ENCODE results near the gene GALNT10. TPM values are rescaled to one million over a fixed set of nuclear protein-coding genes. Genes with fewer than 3 reads are reported as not detected.

The GALNT10 gene
- polyA plus RNA-seq, 3 donors: 25.9 to 29.1 (median 27.5) TPM

DNA sequence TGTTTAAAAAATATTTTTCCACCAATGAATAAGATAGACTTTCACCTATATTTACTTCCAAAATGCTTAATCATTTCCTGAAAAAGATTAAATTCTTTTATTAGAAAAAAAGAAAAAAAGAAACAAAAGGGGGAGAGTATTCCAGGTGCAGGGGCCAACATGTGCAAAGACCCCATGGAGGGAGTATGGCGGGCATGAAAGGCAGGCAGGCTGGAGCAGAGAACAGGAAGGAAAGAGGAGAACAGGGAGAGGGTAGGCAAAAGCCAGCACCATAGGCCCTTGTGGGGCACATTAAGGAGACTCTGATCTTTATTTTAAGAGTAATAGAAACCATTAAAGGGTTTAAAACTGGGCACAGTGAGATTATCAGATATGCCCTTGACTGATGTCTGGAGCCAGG lies 238.8 kb downstream of the GALNT10 start:
- no peak for DNase-seq (ENCODE audit: extremely low read depth in 1 of 11, low read depth in 9 of 11, low spot score in 4 of 11)

DNA sequence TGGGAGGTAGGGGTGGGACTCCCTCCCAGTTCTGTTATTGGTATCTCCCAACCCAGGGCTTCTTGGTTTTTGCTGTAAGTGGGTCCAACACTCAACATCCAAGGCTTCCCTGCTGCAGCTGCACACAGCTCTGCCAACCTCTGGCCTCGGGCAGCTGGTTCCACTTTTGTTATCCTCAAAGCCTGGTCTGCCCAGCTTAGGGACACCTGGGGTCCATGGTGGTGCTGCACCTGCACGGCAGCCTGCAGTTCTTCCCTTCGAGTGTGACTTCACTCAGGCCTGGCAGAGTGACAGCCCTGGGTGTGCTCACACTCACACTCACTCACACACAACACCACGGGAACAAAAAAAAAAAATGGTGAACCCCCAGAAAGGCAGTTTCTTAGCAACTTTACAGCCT lies 239.9 kb downstream of the GALNT10 start:
- no peak for DNase-seq (ENCODE audit: extremely low read depth in 1 of 11, low read depth in 9 of 11, low spot score in 4 of 11)

DNA sequence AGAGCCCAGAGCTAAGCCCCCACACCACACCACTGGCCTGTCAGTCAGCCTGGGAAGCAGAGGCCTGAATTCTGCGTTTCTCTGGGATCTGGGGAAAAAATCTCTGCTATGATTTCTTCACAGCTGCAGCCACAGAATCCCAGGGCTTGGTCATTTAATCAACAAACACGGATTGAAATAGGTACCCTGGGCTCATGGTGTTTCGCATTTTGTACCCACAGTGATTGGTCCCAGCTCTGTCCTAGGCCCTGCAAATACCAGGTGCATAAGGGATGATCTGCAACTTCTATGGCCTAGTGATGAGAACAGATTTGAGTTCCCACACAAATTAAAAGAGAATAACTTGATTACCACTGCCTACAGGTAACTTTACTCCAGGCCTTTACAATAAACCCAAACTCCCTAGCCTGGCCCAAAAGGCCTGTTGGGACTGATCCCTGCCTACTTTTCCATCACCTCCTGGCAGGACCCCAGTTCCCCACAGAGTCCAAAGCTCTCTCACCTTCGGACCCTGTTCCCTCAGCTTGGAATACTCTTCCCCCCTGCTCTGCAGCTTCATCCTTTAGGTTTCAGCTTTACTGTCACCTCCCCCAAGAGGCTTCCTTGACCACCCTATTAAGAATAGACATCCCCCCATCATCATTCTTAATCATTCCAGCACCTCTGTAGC lies 240.6 kb downstream of the GALNT10 start:
- no peak for DNase-seq (ENCODE audit: extremely low read depth in 1 of 11, low read depth in 9 of 11, low spot score in 4 of 11)

DNA sequence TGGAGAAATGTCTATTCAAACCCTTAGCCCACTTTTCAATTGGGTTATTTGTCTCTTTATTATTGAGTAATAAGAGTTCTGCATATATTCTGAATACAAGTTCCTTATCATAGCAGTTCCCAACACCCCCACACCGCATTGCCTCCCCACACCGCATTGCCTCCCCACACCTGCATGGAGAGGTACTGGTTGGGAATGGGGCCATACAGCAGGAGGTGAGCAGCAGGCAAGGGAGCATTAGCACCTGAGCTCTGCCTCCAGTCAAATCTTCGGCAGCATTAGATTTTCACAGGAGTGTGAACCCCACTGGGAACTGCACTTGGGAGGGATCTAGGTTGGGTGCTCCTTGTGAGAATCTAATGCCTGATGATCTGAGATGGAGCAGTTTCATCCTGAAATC lies 244.7 kb downstream of the GALNT10 start:
- DNase-seq (ENCODE audit: extremely low read depth in 1 of 11, low read depth in 9 of 11, low spot score in 4 of 11): no peak

DNA sequence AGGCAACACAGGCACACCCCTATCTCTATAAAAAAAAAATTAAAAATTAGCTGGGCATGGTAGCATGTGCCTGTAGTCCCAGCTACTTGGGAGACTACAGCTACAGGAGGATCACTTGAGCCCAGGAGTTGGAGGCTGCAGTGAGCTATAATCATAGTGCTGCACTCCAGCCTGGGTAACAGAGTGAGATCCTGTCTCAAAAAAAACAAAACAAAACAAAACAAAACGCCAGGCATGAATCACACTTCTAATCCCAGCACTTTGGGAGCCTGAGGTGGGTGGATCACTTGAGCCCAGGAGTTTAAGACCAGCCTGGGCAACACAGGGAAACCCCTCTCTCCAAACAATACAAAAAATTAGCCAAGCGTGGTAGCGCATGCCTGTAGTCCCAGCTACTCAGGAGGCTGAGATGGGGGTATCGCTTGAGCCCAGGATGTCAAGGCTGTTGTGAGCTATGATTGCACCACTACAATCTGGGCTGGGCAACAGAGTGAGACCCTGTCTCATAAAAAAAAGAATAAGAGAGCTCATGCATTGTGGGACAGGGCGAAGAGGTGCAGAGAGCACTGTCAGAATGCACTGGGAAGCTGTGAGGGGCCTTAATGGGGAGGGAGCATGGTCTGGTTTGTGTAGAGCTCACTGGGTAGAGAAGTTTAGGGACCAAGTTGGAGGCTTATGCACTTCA lies 246.9 kb downstream of the GALNT10 start:
- DNase-seq (ENCODE audit: extremely low read depth in 1 of 11, low read depth in 9 of 11, low spot score in 4 of 11): no peak

DNA sequence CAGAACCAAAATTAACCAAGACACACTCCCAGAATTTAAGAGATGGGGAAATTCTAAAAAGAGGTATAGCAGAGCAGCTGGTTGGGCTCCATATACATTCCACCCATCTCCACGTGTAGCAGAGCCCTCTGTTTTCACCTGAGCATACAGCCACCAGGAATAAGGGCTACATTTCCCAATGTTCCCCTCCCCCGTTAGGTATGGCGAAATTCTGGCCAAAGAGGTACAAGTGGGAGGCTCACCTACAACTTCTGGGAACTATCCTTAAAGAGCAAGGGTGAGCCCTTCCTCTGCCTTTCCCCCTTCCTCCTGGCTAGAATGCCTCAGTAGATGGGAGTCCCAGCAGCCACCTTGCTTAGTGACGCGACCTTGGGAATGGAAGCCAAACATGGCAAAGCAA lies 250.0 kb downstream of the GALNT10 start:
- DNase-seq (ENCODE audit: extremely low read depth in 1 of 11, low read depth in 9 of 11, low spot score in 4 of 11): no peak

DNA sequence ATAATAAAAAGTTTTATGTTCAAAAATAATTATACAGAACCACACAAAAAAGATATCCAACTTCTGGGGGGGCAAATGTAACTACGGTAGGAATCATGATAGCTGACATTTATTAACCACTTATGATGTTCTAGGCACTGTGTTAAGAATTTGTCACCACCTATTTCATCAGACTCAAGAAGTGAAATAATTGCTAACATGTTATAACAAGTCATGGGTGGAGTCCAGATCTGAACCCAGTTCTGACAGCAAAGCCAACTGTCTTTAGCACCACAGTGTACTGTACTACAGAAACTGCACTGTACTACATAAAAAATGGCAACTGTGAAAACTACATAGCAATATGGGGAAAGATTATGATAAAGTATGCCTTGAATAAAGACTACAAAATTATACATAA lies 252.3 kb downstream of the GALNT10 start:
- no peak for DNase-seq (ENCODE audit: extremely low read depth in 1 of 11, low read depth in 9 of 11, low spot score in 4 of 11)

DNA sequence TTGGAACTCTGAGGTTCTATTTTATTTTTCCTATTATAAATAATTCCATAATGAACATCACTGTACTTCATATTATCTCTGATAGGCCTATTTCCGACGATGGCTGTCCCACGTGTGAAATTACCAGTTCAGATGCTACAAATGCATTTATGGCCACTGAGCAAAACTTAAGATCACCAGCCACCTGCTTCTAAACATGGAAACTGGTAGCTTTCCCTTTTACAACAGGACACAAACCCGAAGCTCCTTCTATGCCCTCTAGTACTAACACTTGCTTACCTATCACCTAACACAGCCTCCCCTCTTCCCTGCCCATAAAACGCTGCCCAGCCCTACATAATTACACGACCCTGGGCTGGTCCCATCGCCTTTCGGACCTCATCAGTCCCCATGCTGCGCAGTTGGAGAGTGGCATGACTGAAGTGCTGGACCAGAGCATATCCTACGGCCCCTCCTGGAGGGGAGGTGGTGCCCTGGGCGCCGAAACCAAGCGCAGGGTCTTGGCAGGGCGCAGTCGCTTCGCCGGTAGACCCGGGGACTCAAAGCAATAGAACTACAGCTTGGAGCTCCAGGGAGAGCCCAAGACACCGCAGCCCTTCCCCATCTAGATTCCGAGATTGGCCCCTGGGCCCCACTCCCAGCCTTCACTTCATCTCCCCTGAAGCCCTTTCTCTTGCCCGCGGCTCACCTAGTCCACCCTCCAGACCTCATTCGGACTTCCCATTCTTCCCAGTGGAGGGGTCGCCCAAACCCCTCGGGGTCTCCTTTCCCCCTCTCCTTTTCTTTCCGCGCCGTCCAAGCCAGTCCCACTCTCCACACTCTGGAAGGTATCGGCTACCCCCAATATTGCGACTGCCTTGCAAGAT lies 254.3 kb downstream of the GALNT10 start:
- no peak for DNase-seq (ENCODE audit: extremely low read depth in 1 of 11, low read depth in 9 of 11, low spot score in 4 of 11)

DNA sequence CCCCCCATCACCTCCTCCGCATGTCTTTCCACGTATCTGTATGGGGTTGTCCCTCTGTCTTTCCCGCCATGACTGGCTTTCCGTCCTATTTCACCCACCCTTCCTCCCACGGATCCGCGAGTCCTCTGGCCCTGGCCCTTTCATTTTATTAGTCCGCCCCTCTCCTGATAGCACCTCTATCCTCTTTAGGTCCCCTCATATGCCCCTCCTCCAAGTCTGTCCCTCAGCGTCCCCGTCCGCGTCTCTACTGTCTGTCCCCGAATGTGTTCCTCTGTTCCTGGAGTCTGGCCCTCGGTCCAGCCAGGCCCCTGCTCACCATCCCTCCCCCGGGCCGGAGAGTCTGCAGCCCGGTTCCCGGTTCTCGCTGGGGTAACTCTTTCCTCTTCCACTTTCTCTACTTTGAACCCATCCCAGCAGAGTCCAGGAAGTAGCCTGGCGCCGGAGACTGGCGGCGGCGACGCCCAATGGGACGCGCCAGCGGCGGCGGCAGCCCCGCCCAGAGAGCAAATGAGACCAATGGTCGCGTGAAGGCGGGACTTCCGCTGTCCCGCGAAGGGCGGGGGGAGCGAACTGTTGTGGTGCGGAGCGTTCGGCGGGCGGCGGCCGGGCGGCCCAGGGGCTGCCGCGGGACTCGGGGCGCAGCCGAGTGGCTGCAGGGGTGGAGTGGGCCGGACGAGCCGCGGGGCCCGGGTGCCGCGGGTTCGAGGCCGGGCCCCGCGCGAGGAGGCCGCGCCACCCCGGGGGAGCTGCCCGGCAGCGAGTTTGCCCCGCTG lies 255.1 kb downstream of the GALNT10 start, which contains the start of gene SAP30L:
TSS of gene SAP30L (plus strand) at position 576 of the 773 bp plus-strand sequence. CDS start 608 bp downstream, outside the sequence.
- peak; percentile 81 to 95 (median 90) for DNase-seq (ENCODE audit: extremely low read depth in 1 of 11, low read depth in 9 of 11, low spot score in 4 of 11)

DNA sequence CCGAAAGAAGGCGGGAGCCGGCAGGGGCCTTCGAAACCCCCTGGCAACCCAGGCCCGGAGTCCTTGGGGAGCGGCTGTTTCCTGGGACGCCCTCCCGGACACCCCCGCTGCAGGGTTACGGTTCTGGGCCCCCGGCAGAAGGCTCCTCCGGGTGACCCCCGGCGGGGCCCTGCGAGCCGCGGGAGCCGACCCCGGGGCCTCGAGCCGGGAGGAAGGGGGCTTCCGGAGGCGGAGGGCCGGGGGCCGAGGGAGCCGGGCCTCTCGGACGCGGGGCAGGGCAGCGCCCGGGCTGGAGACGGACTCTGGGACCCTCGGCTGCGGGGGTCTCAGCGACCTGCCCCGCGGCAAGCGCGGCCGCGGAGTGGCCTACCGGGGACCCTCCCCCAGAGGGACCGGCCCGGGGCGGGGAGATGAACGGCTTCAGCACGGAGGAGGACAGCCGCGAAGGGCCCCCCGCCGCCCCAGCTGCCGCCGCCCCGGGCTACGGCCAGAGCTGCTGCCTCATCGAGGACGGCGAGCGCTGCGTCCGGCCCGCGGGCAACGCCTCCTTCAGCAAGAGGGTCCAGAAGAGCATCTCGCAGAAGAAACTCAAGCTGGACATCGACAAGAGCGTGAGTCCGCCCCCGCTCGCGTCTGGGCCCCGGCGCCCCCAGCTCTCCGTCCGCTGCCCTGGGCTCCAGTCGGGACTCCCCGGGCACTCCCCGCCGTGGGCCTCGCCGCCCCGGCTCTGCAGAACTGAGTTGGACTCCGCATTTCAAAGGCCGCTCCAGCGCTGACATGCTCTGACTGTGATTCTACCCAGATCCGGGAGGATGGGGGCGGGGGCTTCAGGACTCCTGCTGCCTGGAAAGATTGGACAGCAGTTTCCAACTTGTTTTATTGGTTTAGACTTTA lies 255.9 kb downstream of the GALNT10 start:
- DNase-seq (ENCODE audit: extremely low read depth in 1 of 11, low read depth in 9 of 11, low spot score in 4 of 11): peak in 6 of 11 donors; percentile 44 to 66 (median 60)

DNA sequence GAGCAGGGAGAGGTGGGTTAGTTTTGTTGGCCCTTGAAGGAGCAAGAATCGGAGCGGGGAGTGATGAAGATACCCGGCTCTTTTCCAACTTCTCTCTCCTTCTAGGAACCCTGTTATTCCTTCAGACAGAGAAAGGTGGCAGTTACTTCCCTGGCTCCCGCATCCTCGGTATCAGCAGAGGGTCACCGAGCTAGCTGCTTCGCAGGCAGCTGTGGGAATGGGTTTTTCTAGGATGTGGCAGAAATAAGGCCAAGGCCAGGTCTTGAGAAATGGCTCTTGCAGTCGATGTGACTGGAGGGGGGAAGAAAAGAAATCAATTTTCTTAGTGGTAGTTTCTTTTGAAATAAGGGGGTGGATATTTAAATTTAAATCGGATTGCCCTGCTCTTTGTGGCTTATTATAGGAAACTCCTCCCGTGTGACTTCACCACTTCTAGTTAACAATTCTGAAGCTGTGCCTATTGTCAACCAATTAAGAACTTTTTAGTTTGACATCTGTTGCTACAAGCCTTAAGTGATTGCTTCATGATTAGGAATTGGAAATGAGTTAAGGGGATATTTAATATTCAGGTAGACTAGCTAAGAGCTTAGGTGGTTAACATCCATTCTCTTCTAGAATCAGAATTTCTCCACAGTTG lies 256.7 kb downstream of the GALNT10 start:
- no peak for DNase-seq (ENCODE audit: extremely low read depth in 1 of 11, low read depth in 9 of 11, low spot score in 4 of 11)

DNA sequence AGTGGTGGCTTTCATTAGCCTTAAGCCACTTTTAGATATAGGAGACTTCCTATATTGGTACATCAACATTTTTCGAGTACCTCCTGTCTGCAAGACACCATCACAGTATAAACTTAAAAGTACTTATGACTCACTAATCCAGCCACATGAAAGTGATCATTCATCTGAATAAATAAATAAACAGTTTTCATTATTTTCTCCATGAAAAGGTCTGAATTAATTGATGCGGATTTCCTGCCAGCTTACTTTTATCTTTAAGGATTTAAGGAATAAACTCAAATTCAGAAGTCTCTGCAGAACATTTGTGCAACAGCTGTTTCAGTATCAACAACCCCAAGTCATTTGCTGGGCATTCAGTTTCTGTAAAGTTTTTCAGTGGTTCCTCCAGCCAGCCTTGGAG lies 259.3 kb downstream of the GALNT10 start:
- DNase-seq (ENCODE audit: extremely low read depth in 1 of 11, low read depth in 9 of 11, low spot score in 4 of 11): no peak

DNA sequence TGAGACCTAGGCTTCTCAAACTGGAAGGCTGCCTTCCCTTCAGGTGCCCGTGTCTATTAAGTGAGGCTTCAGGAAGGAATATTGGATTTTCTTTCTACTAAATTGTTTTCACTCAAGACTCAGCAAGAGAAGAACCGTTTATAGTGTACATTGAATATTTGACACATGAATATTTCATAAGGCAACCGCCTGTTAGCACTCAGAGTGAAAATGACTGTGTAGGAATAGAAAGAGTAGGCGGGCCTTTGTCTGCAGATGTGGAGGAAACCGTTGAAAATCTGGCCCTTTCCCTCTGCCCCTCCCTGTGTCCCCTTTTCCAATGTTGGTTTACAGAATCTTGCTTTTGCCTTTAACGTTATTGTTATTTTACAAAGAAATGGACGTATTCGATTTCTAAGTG lies 261.4 kb downstream of the GALNT10 start:
- DNase-seq (ENCODE audit: extremely low read depth in 1 of 11, low read depth in 9 of 11, low spot score in 4 of 11): no peak

DNA sequence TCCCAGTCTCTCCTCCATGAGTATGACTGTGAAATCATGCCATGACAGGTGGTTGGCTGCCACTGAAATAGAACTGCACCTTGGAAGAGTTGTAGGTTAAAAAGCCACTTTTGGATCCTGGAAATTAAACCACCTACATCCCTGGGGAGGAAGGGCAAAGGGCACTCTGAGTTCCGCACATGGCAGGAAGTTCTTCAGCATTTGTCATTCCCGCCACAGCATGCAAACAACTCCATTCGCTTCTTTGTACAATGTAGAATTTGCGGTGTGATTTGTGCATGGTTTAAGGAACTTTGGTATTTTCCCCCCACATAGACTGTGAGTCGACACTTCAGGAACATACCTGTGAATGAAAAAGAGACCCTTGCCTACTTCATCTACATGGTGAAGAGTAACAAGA lies 265.1 kb downstream of the GALNT10 start:
- no peak for DNase-seq (ENCODE audit: extremely low read depth in 1 of 11, low read depth in 9 of 11, low spot score in 4 of 11)

DNA sequence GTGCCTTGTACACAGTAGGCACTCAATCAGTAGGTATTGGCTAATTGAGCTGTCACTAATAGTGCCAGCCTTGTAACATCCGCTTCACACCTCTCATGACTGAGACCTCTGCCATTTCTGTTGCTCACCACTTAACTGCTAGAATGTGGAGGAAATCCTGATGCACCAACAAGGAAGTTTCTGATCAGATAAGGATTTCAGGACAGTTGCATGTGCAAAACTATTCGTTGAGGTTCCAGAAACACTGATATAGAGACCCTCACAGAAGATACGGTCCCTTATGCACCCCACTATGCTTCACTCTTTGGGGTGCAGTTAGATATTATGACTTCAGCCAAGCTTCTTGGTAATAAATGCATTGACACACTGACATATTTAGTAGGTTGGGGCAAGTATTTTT lies 266.0 kb downstream of the GALNT10 start:
- no peak for DNase-seq (ENCODE audit: extremely low read depth in 1 of 11, low read depth in 9 of 11, low spot score in 4 of 11)

DNA sequence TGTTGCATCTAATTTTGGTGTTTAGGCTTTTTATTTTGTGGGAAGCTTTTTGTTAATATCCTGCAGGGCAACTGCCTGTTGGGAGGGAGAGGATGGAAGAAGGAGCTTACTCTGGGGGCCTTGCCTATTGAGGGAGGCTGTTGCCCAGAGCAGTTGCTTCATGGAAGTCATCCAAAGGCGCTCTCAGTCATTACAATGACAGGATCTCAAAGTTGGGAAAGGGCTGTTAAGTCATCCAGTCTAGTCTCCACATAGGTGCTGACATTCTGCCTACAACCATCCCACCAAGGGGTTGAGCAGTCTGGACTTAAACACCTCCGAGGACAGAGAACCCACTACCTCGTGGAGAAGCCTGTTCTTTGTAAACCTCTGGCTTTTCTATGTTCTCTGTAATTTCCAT lies 268.5 kb downstream of the GALNT10 start:
- DNase-seq (ENCODE audit: extremely low read depth in 1 of 11, low read depth in 9 of 11, low spot score in 4 of 11): no peak

DNA sequence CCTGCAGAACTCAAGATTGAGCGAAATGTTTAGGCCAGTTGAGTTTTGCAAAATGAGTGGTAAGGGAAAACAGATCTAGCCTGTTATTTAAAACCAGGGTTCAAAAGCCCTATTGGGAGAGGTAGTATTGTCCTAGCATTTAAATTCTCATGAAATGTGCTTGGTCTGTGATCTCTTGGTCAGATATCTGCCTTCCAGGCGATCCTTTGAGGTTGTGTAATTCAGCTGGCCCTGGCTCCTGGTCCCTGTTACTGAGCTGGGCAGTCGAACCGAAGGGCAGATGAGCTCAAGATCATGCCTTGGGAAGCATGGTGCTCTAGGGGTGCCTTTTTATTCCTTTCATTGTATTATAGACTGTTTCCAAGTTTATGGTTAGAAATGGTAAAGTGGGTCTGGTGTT lies 269.6 kb downstream of the GALNT10 start:
- DNase-seq (ENCODE audit: extremely low read depth in 1 of 11, low read depth in 9 of 11, low spot score in 4 of 11): no peak

DNA sequence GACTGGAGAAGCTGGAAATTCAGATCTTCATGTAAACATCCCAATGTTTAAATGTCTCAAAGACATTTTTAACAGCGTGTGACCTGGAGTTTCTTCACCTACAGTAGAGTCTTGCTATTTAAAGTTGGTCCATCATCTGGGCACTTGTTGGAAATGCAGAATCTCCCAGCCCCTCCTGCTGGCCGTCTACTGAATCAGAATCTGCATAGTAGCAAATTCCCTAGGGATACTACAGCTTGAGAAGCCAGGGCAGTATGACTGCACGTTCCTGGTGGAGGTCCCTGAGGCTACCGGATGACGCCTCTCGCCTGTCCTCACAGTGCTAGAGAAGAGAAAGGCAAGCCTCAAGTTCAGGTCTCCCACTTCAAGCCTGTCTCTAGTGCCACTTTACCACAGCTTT lies 271.0 kb downstream of the GALNT10 start:
- no peak for DNase-seq (ENCODE audit: extremely low read depth in 1 of 11, low read depth in 9 of 11, low spot score in 4 of 11)
